ENCODE measurements around the gene KBTBD8.

The KBTBD8 gene

GRCh38 chr3:66998904-66999235, 763 bp downstream of the KBTBD8 start:
- DNase-seq (ENCODE audit: low spot score), result no peak

DNA sequence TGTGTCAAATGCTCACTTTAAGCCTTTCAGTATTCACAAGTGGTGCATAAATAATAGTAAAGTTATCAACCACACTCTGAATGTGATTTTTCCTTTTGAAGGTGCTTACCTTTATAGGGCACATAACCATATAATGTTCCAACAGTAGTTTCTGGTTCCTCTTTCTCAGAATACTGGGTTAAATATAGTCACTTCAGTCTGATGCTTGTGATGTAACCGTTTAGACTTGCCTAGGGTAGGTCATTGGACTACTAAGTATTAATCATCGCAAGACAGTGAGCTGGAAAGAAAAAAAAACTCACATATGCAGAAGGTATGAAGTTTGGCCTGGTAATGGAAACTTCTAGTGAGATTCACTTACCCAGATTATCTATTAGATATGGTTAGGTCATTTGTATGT, 1.9 kb downstream of the KBTBD8 start:
- no peak for DNase-seq (ENCODE audit: low spot score)

GRCh38 chr3:67001086-67001861, 3.2 kb downstream of the KBTBD8 start:
- DNase-seq (ENCODE audit: low spot score), result no peak

DNA sequence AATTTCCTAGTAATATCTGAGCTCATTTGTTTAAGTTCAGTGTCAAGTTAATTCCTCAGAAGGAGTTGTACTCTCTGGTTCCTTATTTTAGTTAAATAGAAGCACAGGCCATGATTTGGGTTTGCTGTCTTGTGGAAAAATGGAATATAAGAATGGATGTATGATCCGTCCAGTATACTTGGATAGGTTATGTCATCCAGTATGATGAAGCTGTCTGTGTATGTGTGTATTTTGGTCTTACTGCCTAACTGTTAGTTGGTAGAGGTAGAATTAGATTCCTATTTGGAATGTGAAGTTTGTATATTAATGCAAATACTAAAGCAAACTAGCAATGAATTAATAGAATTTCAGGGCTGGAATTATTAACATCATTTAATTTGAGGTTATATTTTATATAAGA, 7.9 kb downstream of the KBTBD8 start:
- DNase-seq (ENCODE audit: low spot score), result no peak

- no peak for DNase-seq (ENCODE audit: low spot score)
Observed at GRCh38 chr3:67006460-67006859, 8.4 kb downstream of the KBTBD8 start.

DNA sequence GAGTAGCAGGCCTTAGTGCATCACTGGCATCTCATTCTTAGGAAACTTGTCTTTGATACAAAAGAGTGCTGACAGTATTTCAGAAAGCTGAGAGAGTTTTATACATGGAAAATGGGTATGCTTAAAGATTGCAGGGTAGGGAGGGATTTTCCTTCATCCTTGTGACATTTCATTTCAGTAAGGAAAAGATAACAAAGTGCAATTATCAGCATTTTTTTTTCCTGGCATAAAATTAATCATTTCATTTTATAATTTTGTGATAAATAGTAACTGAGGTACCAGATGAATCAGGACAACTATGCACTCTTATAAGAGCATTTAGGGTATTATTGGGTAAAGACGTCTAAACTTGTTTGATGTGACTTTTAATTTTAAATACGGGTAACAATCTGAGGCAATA, 10.3 kb downstream of the KBTBD8 start:
- no peak for DNase-seq (ENCODE audit: low spot score)

DNA sequence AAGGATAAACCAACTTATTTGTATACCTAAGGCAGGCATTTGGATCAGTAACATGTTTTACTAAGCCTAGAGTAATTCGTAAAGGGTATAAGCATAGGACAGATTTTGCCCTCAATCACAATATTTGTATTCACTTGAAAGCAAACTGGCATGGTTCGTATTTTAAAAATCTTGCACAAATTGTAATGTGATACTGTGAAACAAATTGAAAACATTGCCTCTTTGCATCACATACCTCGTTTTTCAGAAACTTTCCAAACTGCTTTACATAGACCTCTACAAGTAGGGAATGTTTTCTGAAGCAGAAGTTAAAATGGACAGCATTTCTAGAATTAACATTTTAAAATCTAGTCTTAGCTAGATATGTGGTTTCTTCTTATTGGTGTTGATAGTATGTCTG, 11.6 kb downstream of the KBTBD8 start:
- DNase-seq (ENCODE audit: low spot score), result no peak

DNA sequence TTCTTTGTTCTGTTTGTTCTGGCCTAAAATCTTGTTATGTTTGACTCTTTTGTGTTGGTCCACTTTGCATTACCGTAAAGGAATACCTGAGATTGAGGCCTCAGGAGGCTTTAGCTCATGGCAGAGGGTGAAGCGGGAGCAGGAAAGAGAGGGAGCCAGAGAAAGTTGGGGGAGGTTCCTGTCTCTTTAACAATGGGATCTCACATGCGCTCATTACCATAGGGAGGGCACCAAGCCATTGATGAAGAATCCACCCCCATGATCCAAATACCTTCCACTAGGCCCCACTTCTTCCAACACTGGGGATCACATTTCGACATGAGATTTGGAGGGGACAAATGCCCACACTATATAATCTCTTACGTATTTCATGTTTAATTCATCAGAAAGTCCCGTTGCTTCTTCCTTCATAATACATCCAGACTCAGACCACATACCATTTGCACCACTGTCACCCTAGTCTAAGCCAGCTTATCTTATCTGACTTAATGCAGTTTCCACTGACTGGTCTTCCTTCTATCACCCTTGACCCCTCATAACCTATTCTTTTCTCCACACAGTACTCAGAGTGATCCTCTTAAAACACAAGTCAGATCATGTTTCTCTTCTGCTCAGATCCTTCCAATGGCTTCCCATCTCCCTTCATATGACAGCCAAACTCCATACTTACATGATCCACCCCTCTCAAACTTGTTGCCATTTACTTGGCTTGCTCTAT, 13.5 kb downstream of the KBTBD8 start:
- DNase-seq (ENCODE audit: low spot score), result no peak

- DNase-seq (ENCODE audit: low spot score), result no peak
Observed at GRCh38 chr3:67012564-67012963, 14.5 kb downstream of the KBTBD8 start.

- DNase-seq (ENCODE audit: low spot score), result no peak
Observed at GRCh38 chr3:67015702-67016484, 17.8 kb downstream of the KBTBD8 start.

GRCh38 chr3:67016522-67017080, 18.5 kb downstream of the KBTBD8 start:
- no peak for DNase-seq (ENCODE audit: low spot score)

- no peak for DNase-seq (ENCODE audit: low spot score)
Observed at GRCh38 chr3:67017211-67017610, 19.1 kb downstream of the KBTBD8 start.

DNA sequence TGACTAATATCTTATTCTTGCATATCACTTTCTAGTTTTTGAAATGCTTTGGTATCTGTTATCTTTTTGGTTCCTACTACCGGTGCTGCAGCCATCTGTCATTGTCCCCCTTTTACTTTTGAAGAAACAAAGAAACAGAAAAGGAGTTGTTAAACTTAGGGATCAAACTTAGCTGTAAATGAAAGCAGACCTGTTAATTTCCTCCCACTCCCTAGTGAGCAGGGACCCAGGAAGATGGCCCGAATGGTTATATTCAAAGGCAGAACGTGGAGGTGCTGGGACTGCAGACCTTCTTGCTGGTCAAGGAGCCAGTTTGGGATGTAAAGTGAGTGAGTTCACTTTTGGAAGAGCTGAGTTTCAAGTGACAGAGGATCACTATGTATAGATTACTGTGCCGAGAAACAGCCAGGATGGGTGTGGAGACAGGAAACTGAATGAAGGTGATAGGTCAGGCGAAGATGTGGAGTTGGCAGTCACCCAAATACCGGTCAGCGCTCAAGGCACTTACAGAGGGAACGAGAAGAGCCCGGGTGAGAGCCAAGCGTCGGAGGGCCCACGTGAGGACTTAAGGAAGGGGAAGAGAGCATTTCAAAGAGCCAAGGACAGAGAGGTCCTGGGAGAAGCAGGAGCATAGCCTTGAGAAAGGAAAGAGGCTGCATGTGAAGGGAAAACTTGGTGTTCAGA, 20.1 kb downstream of the KBTBD8 start:
- DNase-seq (ENCODE audit: low spot score), result no peak

- DNase-seq (ENCODE audit: low spot score), result no peak
Observed at GRCh38 chr3:67018789-67019526, 20.9 kb downstream of the KBTBD8 start.

DNA sequence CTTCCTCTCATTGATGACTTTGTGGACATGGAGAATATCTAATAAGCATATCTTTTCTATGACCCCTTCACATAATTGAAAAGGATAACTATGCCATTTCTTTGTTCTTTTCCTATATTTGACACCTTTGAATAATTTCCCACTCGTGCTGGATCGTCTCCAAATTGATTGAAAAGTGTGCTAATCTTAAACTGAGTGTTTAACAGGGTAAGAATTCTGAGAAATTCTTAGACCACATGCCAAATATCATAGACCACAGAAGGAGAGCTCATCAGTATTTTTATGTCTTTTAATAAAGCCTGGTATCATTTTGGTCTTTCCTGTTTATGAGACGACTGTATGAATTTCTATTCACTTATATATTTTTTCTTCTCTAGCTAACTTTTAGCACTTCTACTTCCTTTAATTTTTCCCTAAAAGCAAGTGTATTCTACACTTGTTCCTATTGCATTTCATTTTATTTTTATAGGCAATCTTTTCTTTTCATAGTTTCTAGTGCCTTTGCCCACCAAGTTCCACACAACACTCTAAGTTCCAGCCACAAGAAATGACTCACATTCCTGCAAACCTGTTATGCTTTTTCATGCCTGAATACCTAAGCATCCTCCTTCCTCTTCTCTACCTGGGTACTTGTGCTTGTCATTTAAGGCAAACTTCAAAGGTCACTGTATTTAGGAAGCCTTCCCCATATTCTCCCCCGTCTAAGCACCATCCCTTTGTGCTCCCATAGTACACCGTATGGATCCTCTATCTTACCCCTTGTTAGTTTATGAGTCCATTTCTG, 30.1 kb downstream of the KBTBD8 start:
- no peak for DNase-seq (ENCODE audit: low spot score)

GRCh38 chr3:67030785-67031740, 33.0 kb downstream of the KBTBD8 start:
- no peak for DNase-seq (ENCODE audit: low spot score)

GRCh38 chr3:67031986-67032385, 33.9 kb downstream of the KBTBD8 start:
- DNase-seq (ENCODE audit: low spot score), result no peak

DNA sequence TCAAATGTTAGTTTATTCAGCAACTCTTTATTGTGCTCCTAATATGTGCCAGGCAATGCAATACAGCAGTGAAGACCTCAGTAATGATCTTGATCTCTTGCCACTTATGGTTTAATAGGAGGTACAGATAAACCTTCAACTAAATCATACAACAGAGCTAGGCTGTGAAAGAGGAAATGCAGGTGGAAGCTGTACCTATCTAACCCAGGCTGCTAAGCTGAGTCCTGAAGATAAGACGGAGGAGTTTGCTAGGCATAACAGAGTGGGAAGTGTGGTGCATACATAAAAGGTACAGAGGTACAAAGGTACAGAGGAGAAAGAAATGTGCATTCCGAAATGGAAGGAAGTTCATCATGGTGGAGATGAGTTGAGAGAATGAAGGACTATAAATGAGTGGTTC, 35.0 kb downstream of the KBTBD8 start:
- no peak for DNase-seq (ENCODE audit: low spot score)

GRCh38 chr3:67034371-67034770, 36.3 kb downstream of the KBTBD8 start:
- no peak for DNase-seq (ENCODE audit: low spot score)

Measured in iPS-NIHi11 (cell line).